MCF 10A (cell line): ENCODE results near the gene INTS1. TPM values are rescaled to one million over a fixed set of nuclear protein-coding genes. Genes with fewer than 3 reads are reported as not detected.

Source experiments
- BruUV-seq: library from RNA; stranded (reverse); fragments of 400-500 nt; replicated peaks from 2 replicates; lab custom pipeline; 2021; lab: Mats Ljungman, UMichigan
- CTCF ChIA-PET: fragments of 300-600 bp; sonication (Branson Sonifier 250); formaldehyde crosslinking; extraction: SDS; loops from one replicate; lab custom pipeline; 2021; ENCODE audit warnings: antibody characterized with exemption, inconsistent platforms; lab: Yijun Ruan, JAX
- POLR2A ChIA-PET: fragments of 300-600, 350-650 bp; sonication (Branson Sonifier 250); formaldehyde crosslinking; extraction: SDS; loops from one replicate; lab custom pipeline; 2020; ENCODE audit warnings: antibody characterized with exemption, inconsistent platforms; lab: Yijun Ruan, JAX
- DNase-seq: peaks from one replicate; pipeline ENCODE4 v3.0.0-alpha.2; 2018; ENCODE audit not compliant: unreplicated experiment
- H3K27ac Mint-ChIP-seq: one replicate; pipeline ENCODE4 v1.8.0; 2022; ENCODE audit warnings: mild to moderate bottlenecking, low read depth, mixed read lengths; ENCODE audit not compliant: unreplicated experiment
- H3K27me3 Mint-ChIP-seq: one replicate; pipeline ENCODE4 v1.8.0; 2022; ENCODE audit warnings: mixed read lengths; ENCODE audit not compliant: insufficient read depth, unreplicated experiment
- H3K36me3 Mint-ChIP-seq: one replicate; pipeline ENCODE4 v1.8.0; 2022; ENCODE audit warnings: mild to moderate bottlenecking, moderate library complexity, mixed read lengths; ENCODE audit not compliant: insufficient read depth, unreplicated experiment
- H3K4me1 Mint-ChIP-seq: one replicate; pipeline ENCODE4 v1.8.0; 2022; ENCODE audit warnings: mixed read lengths; ENCODE audit not compliant: insufficient read depth, unreplicated experiment
- H3K4me3 Mint-ChIP-seq: one replicate; pipeline ENCODE4 v1.8.0; 2022; ENCODE audit warnings: mild to moderate bottlenecking, moderate library complexity, mixed read lengths; ENCODE audit not compliant: unreplicated experiment
- H3K9me3 Mint-ChIP-seq: one replicate; pipeline ENCODE4 v1.8.0; 2022; ENCODE audit warnings: mixed read lengths; ENCODE audit not compliant: unreplicated experiment
- intact Hi-C: fragments of 100-400 bp; cut with micrococcal nuclease; formaldehyde crosslinking; loops from 2 replicates; pipeline ENCODE4 v1.14.1; 2022
- total RNA-seq: library from RNA; stranded (reverse); gene quantifications from 2 replicates; pipeline ENCODE4 v1.2.3, GENCODE V29; 2022
- TF ChIP-seq, protein P1 (sequence below): fragments of 200-600 bp; IDR thresholded peaks from one replicate; pipeline ENCODE4 v1.8.0; 2022; ENCODE audit warnings: antibody characterized with exemption, mild to moderate bottlenecking; ENCODE audit not compliant: unreplicated experiment

The INTS1 gene
- total RNA-seq, 1 experiment from 2014 or later: 86.3 TPM

DNA sequence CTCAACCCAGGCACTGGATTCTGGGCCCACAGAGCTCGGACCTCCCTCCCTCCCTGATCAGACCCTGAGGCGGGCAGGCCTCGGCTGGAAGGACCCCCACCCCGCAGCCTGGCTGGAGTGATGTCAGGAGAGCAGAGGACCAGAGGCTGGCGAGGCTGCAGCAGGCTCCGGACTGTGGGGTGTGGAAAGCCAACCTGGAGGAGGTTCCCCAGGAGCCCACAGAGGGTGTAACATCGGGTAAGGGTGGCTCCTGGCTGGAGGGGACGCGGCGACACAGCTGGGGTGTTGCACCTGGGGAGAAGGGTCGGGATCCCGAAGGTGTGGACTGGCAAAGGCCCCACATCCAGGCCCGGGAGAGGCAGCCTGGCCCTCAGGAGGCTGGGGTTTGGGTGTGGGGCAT lies 36.0 kb downstream of the INTS1 start:
- peaks cover under 1% of the 10 kb centered on the region for H3K4me1 Mint-ChIP-seq
- no peak for DNase-seq
- CTCF ChIA-PET: no interaction called here
- peak overlapping the region; percentile 22 for H3K4me3 Mint-ChIP-seq
- BruUV-seq: no TSS peak
- POLR2A ChIA-PET: no interaction called here
- peaks cover 25% of the 10 kb centered on the region for H3K36me3 Mint-ChIP-seq
- no peaks in the 10 kb centered on the region for H3K9me3 Mint-ChIP-seq
- intact Hi-C loops: no loop called here
- H3K27me3 Mint-ChIP-seq: no peaks in the 10 kb centered on the region
- TF ChIP-seq, protein P1, sequence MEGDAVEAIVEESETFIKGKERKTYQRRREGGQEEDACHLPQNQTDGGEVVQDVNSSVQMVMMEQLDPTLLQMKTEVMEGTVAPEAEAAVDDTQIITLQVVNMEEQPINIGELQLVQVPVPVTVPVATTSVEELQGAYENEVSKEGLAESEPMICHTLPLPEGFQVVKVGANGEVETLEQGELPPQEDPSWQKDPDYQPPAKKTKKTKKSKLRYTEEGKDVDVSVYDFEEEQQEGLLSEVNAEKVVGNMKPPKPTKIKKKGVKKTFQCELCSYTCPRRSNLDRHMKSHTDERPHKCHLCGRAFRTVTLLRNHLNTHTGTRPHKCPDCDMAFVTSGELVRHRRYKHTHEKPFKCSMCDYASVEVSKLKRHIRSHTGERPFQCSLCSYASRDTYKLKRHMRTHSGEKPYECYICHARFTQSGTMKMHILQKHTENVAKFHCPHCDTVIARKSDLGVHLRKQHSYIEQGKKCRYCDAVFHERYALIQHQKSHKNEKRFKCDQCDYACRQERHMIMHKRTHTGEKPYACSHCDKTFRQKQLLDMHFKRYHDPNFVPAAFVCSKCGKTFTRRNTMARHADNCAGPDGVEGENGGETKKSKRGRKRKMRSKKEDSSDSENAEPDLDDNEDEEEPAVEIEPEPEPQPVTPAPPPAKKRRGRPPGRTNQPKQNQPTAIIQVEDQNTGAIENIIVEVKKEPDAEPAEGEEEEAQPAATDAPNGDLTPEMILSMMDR: no peak
- H3K27ac Mint-ChIP-seq: no peak overlapping the region

DNA sequence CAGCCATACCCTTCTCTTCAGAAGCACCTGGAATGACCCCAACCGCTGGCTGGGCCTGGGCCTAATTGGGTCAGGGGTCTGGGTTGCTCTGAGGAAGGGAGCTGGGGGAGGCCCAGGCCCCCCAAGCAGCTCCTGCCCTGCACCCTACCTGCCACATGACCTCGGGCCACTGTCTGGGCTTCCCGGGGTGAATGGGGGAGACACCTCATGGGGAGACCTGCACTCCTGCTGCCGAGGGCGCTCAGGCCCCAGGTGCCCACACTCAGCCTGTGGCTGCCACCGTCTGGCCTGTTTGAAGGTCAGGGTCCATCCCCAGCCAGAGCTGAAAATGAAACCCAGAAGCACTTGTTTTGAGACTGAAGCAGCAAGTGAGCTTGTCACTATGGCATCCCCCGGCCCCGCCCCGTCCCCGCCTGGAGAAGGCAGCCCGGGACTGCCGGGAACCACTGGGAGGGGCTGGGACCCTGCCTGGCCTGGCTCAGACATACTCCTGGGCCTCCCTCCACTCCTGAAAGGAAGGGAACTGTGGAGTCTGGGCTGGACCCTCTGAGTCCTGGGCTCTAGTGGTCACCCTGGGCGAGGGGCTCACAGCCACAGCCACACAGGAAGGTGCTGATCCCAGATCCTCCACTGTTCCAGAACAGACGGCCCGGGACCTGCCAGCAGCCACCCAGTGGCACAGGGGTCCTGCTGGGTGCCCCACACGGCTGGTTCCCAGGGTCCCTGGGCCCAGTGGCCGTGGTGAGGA lies 37.5 kb downstream of the INTS1 start:
- H3K9me3 Mint-ChIP-seq: no peaks in the 10 kb centered on the region
- H3K4me3 Mint-ChIP-seq: no peak overlapping the region
- TF ChIP-seq, protein P1: no peak
- peaks cover 16% of the 10 kb centered on the region for H3K36me3 Mint-ChIP-seq
- H3K27ac Mint-ChIP-seq: no peak overlapping the region
- no peaks in the 10 kb centered on the region for H3K27me3 Mint-ChIP-seq
- BruUV-seq: no TSS peak
- H3K4me1 Mint-ChIP-seq: peaks cover 15% of the 10 kb centered on the region
- CTCF ChIA-PET: interaction anchor here (1.6 kb wide), 1 partner anchor 34 kb away, joined by 3 read pairs; no protein-coding TSS in a partner anchor
- no peak for DNase-seq
- intact Hi-C loops: no loop called here
- POLR2A ChIA-PET: interaction anchor here (0.5 to 1.0 kb wide), 2 partner anchors 11 to 277 kb away, joined by 3 to 6 read pairs; no protein-coding TSS in a partner anchor

DNA sequence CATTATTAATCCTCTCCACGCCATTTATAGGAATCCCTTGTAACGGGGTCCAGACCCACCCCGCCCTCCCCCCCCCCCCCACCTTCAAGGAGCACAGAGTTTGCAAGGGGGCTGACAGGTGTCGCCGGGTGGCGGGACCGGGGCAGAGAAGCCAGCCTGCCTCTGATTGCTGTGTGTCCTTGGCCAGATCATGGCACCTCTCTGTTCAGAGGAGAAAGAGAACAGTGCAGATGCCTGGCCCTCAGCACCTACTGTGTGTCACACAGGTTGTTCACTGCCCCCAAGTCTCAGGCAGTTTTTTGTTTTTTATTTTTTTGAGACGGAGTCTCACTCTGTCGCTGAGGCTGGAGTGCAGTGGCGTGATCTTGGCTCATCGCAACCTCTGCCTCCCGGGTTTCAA lies 39.5 kb downstream of the INTS1 start:
- Mint-ChIP-seq H3K4me1 (peaks cover 15% of the 10 kb centered on the region), H3K9me3 (no peaks in the 10 kb centered on the region), H3K27me3 (no peaks in the 10 kb centered on the region), H3K36me3 (peaks cover 18% of the 10 kb centered on the region), H3K4me3 (no peak overlapping the region), H3K27ac (no peak overlapping the region)
- ChIA-PET POLR2A (no interaction called here), CTCF (interaction anchor here (1.2 kb wide), 1 partner anchor 10 kb away, joined by 3 read pairs; no protein-coding TSS in a partner anchor)
- BruUV-seq: no TSS peak
- intact Hi-C loops: no loop called here
- DNase-seq: no peak
- TF ChIP-seq, protein P1: no peak

DNA sequence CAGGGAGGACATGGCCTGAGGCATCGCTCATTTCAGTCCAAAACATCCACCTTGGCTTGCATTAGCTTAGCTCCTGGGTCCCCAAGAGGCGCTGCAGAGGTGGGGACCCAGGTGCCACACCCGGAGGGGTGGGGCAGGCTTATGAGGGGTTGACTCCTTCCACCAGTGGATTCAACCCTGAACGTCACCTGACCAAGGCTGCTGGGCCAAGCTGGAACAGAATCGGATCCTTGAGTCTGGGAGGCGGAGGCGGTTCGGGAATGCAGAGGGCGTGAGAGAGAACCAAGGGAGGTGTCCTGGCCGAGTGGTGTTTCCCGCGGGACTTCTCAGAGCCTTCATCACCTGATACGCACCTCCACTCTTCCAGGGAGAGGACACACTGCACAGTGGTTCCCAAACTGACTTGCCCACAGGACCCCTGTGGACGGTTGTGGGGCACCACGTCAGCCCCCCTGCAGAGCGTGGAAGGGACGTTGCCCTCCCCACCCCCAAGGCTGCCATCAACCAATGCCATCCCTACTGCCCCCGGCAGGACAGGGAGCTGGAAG lies 40.4 kb downstream of the INTS1 start:
- intact Hi-C loops: no loop called here
- ChIA-PET CTCF (interaction anchor here (3.4 kb wide), 1 partner anchor 10 kb away, joined by 21 read pairs; no protein-coding TSS in a partner anchor), POLR2A (no interaction called here)
- no peak overlapping the region for H3K4me3 Mint-ChIP-seq
- no peaks in the 10 kb centered on the region for H3K9me3 Mint-ChIP-seq
- TF ChIP-seq, protein P1: no peak
- no peak for DNase-seq
- no TSS peak for BruUV-seq
- H3K4me1 Mint-ChIP-seq: peaks cover 15% of the 10 kb centered on the region
- no peak overlapping the region for H3K27ac Mint-ChIP-seq
- H3K36me3 Mint-ChIP-seq: peaks cover 11% of the 10 kb centered on the region
- no peaks in the 10 kb centered on the region for H3K27me3 Mint-ChIP-seq
